Choroid plexus epithelial cell (primary cell): ENCODE results near the gene SYAP1.
"Not testable (repeated sequence)": the region's sequence is repeated elsewhere in the genome, so short reads cannot be mapped to it uniquely, and the experiment has no call there.

Experiments used
- DNase-seq: peaks from one replicate; pipeline ENCODE4 v3.0.0-alpha.2; 2010; ENCODE audit warnings: low read depth
- H3K4me3 ChIP-seq: 2 replicates; pipeline ENCODE4 v1.5.1; 2011; ENCODE audit warnings: low read depth, mild to moderate bottlenecking, control low read depth, low read length, moderate library complexity
- TF ChIP-seq, protein P1 (sequence below): conservative IDR thresholded peaks from 2 replicates; pipeline ENCODE4 v1.5.1; 2011; ENCODE audit warnings: low read depth, mild to moderate bottlenecking, control low read depth, inconsistent platforms, low read length, moderate library complexity

SYAP1 gene

DNA sequence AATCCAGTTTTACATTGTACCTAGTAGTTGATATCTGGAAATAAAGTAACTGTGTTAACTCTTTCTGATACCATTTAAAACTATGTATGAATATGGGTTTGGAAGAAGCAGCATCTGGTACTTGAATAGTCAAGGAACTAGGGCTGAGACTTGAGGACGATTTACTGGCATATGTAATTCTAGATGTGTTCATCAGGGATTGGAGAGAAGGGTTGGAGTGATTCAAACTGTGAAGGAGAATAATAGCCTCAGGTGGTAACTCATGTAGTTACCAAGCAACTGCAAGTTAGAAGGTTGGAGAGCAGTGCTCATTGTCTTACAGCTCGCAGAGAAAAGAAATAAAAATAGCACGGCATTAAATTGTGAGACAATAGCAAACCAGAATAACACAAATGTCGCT lies 37.3 kb downstream of the SYAP1 start:
- DNase-seq = no peak
- TF ChIP-seq, protein P1, sequence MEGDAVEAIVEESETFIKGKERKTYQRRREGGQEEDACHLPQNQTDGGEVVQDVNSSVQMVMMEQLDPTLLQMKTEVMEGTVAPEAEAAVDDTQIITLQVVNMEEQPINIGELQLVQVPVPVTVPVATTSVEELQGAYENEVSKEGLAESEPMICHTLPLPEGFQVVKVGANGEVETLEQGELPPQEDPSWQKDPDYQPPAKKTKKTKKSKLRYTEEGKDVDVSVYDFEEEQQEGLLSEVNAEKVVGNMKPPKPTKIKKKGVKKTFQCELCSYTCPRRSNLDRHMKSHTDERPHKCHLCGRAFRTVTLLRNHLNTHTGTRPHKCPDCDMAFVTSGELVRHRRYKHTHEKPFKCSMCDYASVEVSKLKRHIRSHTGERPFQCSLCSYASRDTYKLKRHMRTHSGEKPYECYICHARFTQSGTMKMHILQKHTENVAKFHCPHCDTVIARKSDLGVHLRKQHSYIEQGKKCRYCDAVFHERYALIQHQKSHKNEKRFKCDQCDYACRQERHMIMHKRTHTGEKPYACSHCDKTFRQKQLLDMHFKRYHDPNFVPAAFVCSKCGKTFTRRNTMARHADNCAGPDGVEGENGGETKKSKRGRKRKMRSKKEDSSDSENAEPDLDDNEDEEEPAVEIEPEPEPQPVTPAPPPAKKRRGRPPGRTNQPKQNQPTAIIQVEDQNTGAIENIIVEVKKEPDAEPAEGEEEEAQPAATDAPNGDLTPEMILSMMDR = no peak
- H3K4me3 ChIP-seq = no peak overlapping the region

DNA sequence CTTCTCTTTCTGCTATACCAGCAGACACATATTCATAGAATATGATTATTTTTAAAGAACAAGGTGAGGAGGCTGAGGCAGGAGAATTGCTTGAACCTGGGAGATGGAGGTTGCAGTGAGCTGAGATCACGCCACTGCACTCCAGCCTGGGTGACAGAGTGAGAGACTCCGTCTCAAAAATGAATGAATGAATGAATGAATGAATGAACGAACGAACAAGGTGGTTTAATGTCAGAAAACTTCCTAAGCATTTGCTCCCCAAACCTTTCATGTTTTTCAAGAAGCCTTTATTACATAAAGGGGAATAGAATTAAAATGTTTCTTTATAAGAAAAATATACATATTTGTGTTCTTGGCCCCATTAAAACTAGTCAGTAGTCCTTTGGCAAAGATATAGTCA lies 42.1 kb downstream of the SYAP1 start:
- not testable (repeated sequence) for H3K4me3 ChIP-seq, DNase-seq

DNA sequence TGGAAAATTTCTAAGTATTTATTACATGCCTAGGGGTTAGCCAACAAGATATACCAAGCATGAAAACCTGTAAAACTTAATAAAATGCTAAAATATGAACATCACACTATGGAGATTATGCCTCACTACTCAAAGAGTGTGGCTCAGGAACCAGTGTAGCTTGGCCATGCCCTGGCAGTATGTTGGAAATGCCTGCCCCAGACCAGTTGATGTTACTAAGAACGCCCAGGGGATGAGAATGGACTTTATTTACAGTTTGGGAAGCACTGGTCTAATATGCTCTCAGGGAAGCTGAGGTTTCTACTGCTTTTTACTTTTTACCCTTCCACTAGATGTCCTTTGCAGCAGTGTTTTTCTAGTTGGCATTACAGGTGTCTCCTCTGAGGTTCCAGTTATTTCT lies 43.2 kb downstream of the SYAP1 start:
- no peak overlapping the region for H3K4me3 ChIP-seq
- TF ChIP-seq, protein P1 = no peak
- no peak for DNase-seq

DNA sequence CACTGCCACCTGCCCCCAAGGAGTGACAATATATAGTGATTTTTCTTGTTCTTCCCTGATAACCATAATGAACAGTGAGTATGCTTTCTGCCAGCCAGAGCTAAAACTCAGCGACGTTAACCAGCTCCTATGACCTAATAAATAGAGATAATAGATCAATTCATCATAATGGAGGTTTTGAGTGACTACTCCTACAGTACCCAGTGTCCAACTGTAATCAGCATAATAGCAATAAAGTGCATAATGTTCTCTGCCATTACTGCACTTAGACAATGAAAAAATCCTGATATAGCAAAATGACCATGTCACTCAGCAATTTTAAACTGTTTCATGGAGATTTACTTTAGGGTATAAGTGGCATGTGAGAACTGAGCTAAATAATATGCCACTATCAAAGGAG lies 46.2 kb downstream of the SYAP1 start:
- H3K4me3 ChIP-seq = no peak overlapping the region
- TF ChIP-seq, protein P1 = no peak
- DNase-seq = no peak

DNA sequence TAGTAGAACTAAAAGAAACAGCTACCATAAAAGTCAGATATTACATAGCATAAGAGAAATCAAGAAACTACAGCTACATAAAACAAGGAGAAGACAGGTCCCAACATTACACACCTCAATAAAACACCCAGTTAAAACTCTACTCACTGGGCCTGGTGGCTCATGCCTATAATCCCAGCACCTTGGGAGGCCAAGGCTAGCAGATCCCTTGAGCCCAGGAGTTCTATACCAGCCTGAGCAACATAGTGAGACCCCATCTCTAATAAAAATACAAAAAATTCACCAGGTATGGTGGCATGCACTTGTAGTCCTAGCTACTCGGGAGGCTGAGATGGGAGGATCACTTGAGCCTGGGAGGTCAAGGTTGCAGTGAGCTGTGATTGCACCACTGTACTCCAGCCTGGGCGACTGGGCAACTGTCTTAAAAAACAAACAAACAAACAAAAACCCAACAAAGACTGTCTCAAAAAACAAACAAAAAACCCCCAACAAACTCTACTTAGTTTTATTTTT lies 51.6 kb downstream of the SYAP1 start:
- TF ChIP-seq, protein P1 = no peak
- H3K4me3 ChIP-seq = no peak overlapping the region
- DNase-seq = no peak

DNA sequence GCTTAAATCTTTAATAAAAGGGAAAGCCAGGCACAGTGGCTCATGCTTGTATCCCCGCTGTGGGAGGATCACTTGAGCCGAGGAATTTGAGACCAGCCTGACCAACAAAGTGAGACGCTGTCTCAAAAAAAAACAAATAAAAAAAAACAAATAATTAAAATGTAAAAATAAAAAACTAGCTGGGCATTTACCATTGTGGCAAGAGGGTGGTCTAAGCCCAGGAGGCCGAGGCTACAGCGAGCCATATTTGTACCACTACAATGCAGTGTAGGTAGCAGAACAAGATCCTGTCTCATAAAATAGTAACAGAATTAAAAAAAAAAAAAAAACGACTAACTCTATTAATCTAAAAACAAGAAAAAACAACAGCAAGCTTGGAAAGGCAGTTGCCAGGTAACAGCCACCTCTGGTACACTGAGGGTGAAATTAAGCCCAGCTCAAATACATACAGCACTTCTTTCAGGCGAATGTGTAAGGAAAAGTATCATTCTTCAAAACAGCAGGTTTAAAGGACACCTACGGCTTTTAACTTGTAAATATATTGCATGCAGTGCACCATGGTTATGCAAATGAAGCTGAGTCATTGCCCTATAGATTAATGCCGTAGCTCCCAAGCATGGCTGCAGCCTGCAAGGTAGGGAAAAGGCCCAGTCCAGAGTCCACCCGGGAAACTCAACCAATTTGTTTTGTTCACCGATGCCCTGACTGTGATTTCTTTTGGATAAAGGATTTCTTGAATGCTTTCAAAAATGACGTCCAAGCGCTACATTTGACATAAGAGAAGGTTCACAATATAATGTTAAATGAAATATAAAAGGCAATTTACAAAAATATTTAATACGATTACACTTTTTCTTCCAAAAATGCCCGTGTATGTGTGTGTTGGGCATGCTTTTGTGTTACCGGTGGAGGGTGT lies 52.3 kb downstream of the SYAP1 start:
- DNase-seq = peak; percentile 81
- TF ChIP-seq, protein P1 = no peak
- no peak overlapping the region for H3K4me3 ChIP-seq

DNA sequence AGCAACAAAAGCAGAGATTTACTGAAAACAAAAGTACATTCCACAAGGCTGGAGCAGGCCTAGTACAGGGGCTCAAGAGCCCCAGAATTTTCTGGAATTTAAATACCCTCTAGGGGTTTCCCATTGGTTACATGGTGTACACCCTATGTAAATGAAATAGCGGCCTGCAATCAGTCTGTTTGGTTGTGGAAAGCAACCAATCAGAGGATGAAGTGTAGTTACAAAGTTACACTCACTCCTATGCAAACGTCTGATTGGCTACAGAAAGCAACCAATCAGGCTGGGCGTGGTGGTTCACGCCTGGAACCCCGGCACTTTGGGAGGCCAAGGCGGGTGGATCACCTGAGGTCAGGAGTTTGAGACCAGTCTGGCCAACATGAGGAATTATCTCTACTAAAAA lies 53.0 kb downstream of the SYAP1 start:
- no peak overlapping the region for H3K4me3 ChIP-seq
- DNase-seq = peak; percentile 4
- TF ChIP-seq, protein P1 = no peak
